Thyroid gland (tissue), 4 donors: Measurements from ENCODE around the gene CPS1.

Source experiments
- CTCF ChIP-seq, 6 experiments: fragments of 200-600 bp in 3 of 6; fragments of 450-650 bp in 3 of 6; sonication (generic) in 3 of 6; IDR thresholded peaks; one replicate each; pipeline ENCODE4 v1.5.1; 2016 to 2019; ENCODE audit warnings: antibody characterized with exemption in 6 of 6, mild to moderate bottlenecking in 2 of 6, inconsistent platforms in 1 of 6, moderate library complexity in 1 of 6
- POLR2A ChIP-seq, 2 donors: fragments of 450-650 bp; IDR thresholded peaks; one replicate each; pipeline ENCODE4 v1.6.1; 2017; ENCODE audit warnings: antibody characterized with exemption in 2 of 2, mild to moderate bottlenecking in 2 of 2, moderate library complexity in 1 of 2

- TF ChIP-seq POLR2A (IDR thresholded peaks at IDR 0.05) (no peak), CTCF (IDR thresholded peaks at IDR 0.05) (no peak)
Observed at GRCh38 chr2:210539578-210540416, 16.6 kb upstream of the CPS1 start.
